Type B pancreatic cell (in vitro differentiated cells): ENCODE results near the gene NTRK3. TPM values are rescaled to one million over a fixed set of nuclear protein-coding genes. Genes with fewer than 3 reads are reported as not detected.

ENCODE experiments used
- DNase-seq: peaks from one replicate; pipeline ENCODE4 v3.0.0; 2021; ENCODE audit warnings: mixed read lengths; ENCODE audit not compliant: unreplicated experiment; ENCODE audit errors: extremely low spot score
- H3K27ac Mint-ChIP-seq: 2 replicates; pipeline ENCODE4 v1.8.0; 2021; ENCODE audit warnings: mild to moderate bottlenecking, mixed read lengths
- H3K27me3 Mint-ChIP-seq: 2 replicates; pipeline ENCODE4 v1.8.0; 2021; ENCODE audit warnings: mixed read lengths
- H3K36me3 Mint-ChIP-seq: 2 replicates; pipeline ENCODE4 v1.8.0; 2021; ENCODE audit warnings: mixed read lengths
- H3K4me1 Mint-ChIP-seq: one replicate; pipeline ENCODE4 v1.8.0; 2021; ENCODE audit warnings: mixed read lengths; ENCODE audit not compliant: unreplicated experiment
- H3K4me3 Mint-ChIP-seq: 2 replicates; pipeline ENCODE4 v1.8.0; 2021; ENCODE audit warnings: mild to moderate bottlenecking, mixed read lengths
- H3K9me3 Mint-ChIP-seq: 2 replicates; pipeline ENCODE4 v1.8.0; 2021; ENCODE audit warnings: mixed read lengths
- CTCF ChIP-seq: fragments of 200-600 bp; sonication (generic); conservative IDR thresholded peaks from 2 replicates; pipeline ENCODE4 v1.5.0; 2021; ENCODE audit warnings: antibody characterized with exemption, mild to moderate bottlenecking
- total RNA-seq: library from RNA; stranded (reverse); gene quantifications from 2 replicates; pipeline ENCODE4 v1.2.1, GENCODE V29; 2021; ENCODE audit warnings: low replicate concordance

Gene NTRK3
- total RNA-seq, 1 donor from 2014 or later, result 16.9 TPM

DNA sequence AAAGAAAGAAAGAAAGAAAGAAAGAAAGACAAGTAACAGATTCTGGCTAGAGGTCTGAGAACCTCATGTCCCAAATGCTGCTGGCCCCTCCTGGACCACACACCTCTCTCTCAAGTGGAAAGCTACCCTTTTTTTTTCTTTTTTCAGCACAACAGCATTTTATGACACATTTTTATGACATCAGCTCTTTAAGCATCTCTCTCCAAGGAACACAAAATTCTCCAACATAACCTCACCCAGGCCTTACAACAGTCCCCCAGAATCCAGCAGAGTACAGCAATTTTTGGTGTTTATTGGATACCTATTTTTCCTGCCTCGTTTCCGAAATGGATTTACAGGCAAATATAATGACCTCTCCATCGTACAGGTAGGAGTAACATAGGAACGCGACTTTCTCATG, 11.2 kb upstream of the NTRK3 start:
- H3K27ac Mint-ChIP-seq, result no peak overlapping the region
- peaks cover 82% of the 10 kb centered on the region for H3K27me3 Mint-ChIP-seq
- H3K36me3 Mint-ChIP-seq, result no peaks in the 10 kb centered on the region
- TF ChIP-seq CTCF, result no peak
- H3K9me3 Mint-ChIP-seq, result no peaks in the 10 kb centered on the region
- DNase-seq, result no peak
- H3K4me3 Mint-ChIP-seq, result no peak overlapping the region
- H3K4me1 Mint-ChIP-seq, result no peaks in the 10 kb centered on the region

DNA sequence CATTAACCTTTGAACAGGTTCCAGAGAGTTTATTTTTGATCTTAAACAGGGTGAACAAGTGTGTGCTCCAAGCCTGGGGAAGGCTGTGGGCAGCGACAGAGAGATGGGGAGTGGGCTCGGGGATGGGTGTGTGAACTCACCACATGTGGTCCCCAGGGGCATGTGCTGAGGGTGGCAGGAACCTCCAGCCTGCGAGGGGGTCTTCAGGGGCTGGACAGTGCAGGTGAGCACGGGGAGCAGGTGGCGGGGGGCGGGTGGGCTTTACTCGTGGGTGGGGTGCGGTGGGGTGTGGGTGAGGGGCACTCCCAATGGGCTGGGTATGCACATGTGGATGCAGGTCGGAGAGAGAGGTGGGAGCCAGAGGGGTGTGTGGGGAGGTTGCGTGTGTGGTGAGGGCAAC, 9.6 kb upstream of the NTRK3 start:
- no peaks in the 10 kb centered on the region for H3K9me3 Mint-ChIP-seq
- no peak for TF ChIP-seq CTCF

DNA sequence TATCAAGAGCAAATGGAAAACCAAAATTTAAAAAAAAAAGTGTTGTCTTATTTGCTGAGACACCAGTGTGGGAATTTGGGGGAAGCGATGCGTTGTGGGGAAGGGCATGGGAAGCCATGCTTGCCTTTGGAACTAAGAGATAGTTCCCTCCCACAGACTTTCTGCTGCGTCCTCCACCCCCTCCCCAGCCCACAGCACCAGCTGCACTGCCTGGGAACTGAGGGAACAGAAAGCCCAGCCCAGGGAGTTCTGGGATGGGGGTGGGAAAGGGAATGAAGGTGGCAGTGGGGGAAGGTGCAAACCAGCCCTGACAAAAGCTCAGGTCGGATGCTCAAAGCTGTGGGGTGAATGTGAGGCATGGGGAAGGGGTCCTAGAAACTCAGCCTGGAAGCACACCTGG, 8.1 kb upstream of the NTRK3 start:
- DNase-seq, result no peak
- H3K36me3 Mint-ChIP-seq, result no peaks in the 10 kb centered on the region
- H3K27me3 Mint-ChIP-seq, result peaks cover 83% of the 10 kb centered on the region
- no peak overlapping the region for H3K27ac Mint-ChIP-seq
- no peak overlapping the region for H3K4me3 Mint-ChIP-seq
- H3K9me3 Mint-ChIP-seq, result no peaks in the 10 kb centered on the region
- TF ChIP-seq CTCF, result no peak
- no peaks in the 10 kb centered on the region for H3K4me1 Mint-ChIP-seq

More for the DNA sequence above, 9.6 kb upstream of the NTRK3 start:
- no peaks in the 10 kb centered on the region for H3K4me1 Mint-ChIP-seq
- no peak for DNase-seq
- H3K36me3 Mint-ChIP-seq, result no peaks in the 10 kb centered on the region
- peaks cover 82% of the 10 kb centered on the region for H3K27me3 Mint-ChIP-seq
- no peak overlapping the region for H3K4me3 Mint-ChIP-seq
- no peak overlapping the region for H3K27ac Mint-ChIP-seq

DNA sequence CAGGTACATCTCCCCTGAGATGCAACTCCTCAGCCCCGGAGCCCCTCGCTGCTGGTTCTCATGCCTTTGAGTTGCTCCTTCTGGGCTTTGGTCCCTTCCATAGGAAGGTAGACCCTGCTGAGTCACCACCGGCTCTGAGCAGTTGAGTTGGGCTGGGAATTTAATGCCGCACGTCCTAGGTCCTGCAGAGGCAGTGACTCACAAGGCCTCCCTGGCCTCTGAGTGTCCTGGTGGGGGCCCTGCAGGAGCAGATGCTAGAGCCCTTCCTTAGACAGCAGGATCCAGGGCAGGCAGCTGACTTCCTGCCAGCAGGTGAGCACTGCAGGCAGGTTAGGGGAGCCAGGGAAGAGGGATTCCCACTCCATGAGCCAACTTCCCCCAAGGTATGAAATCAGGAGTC, 5.5 kb upstream of the NTRK3 start:
- no peak for TF ChIP-seq CTCF
- H3K4me3 Mint-ChIP-seq, result no peak overlapping the region
- no peaks in the 10 kb centered on the region for H3K9me3 Mint-ChIP-seq
- H3K4me1 Mint-ChIP-seq, result peaks cover 8% of the 10 kb centered on the region
- H3K36me3 Mint-ChIP-seq, result no peaks in the 10 kb centered on the region
- no peak for DNase-seq
- H3K27me3 Mint-ChIP-seq, result peaks cover 88% of the 10 kb centered on the region
- no peak overlapping the region for H3K27ac Mint-ChIP-seq

- Mint-ChIP-seq H3K4me1 (peaks cover 8% of the 10 kb centered on the region), H3K4me3 (peak overlapping the region; percentile 92), H3K27ac (peak overlapping the region; percentile 40), H3K27me3 (peaks cover 90% of the 10 kb centered on the region), H3K36me3 (no peaks in the 10 kb centered on the region), H3K9me3 (no peaks in the 10 kb centered on the region)
- peak; percentile 66 for TF ChIP-seq CTCF
- DNase-seq, result no peak
These were observed 1.6 kb upstream of the NTRK3 start for GRCh38 chr15:88258093-88258641.
